ENCODE measurements around the gene MYO1A.
A peak's percentile ranks its signal among the peaks of the same experiment; 100 is the strongest.
"Not testable (repeated sequence)": the region's sequence is repeated elsewhere in the genome, so short reads cannot be mapped to it uniquely, and the experiment has no call there.

The MYO1A gene

DNA sequence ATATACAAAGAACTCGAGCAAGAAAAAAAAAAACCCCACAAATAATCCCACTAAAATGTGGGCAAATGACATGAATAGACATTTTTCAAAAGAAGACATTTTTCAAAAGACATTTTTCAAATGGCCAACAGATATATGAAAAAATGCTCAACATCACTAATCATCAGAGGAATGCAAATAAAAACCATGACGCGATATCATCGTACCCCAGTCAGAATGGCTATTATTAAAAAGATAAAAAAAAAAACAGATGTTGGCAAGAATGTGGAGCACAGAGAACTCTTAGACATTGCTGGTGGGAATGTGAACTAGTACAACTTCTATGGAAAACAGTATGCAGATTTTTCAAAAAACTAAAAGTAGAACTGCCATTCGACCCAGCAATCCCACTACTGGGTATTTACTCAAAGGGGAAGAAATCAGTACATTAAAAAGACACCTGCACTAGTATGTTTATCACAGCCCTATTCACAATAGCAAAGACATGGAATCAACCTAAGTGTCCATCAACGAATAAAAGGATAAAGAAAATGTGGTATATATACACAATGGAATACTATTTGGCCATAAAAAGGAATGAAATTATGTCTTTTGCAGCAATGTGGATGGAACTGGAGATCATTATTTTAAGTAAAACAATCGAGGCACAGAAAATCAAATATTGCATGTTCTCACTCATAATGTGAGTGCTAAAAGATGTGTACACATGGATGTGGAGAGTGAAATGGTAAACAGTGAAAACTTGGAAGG lies 59.9 kb downstream of the MYO1A start:
- FAIRE-seq (no peak), DNase-seq (ENCODE audit: insufficient read length, low spot score) (no peak)
- TF ChIP-seq CTCF (IDR thresholded peaks at IDR 0.05; ENCODE audit: insufficient read depth, missing control alignments): no peak

- FAIRE-seq (no peak), DNase-seq (ENCODE audit: insufficient read length, low spot score) (no peak)
- no peak for TF ChIP-seq CTCF (IDR thresholded peaks at IDR 0.05; ENCODE audit: insufficient read depth, missing control alignments)
Measured at GRCh38 chr12:56988207-56988739, 61.7 kb downstream of the MYO1A start.

- peak; percentile 94 for TF ChIP-seq CTCF (IDR thresholded peaks at IDR 0.05; ENCODE audit: insufficient read depth, missing control alignments)
- DNase-seq (ENCODE audit: insufficient read length, low spot score): peak; percentile 49
- no peak for FAIRE-seq
Measured at GRCh38 chr12:56987551-56988053, 62.3 kb downstream of the MYO1A start.

GRCh38 chr12:56987011-56987410 lies 62.9 kb downstream of the MYO1A start:
- no peak for FAIRE-seq
- TF ChIP-seq CTCF (IDR thresholded peaks at IDR 0.05; ENCODE audit: insufficient read depth, missing control alignments): no peak
- no peak for DNase-seq (ENCODE audit: insufficient read length, low spot score)

DNA sequence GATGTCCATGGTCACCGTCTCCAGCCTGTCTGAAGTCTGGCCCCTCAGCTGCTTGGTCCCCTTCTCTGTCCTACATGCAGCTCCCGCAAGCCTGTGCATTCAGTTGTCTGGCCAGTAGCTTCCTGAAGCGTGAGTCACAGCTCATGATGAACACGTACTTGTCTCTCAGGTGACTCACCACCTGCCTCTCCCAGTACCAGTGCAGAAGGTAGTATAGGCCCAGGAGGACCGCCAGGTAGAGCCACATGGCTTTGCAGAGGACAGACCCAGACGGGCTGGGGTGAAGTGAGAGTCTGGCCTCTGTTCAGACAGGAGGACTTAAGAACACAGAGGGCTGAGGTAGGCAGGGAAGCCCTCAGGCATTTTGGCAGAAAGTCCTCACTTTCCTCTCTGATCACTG lies 64.2 kb downstream of the MYO1A start:
- DNase-seq (ENCODE audit: insufficient read length, low spot score); FAIRE-seq: not testable (repeated sequence)

DNA sequence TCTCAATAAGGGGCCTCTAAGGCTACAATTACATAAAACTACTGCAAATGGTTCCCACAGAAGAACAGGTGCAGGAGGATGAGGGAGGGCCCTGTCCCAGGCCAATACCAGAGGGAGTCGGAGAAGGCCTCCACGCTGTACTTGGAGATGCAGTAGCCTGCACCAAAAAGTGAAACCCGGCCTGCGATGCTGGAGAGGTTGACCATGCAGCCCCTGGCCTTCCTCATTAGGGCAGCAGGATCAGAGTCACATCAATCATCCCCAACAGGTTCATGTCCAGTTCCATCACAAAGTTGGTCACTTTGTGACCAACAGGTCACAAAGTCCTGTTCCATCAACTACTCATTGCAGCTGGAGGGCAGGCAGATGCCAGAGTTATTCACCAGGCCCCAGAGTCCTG lies 66.5 kb downstream of the MYO1A start:
- no peak for FAIRE-seq
- TF ChIP-seq CTCF (IDR thresholded peaks at IDR 0.05; ENCODE audit: insufficient read depth, missing control alignments): no peak
- no peak for DNase-seq (ENCODE audit: insufficient read length, low spot score)

DNA sequence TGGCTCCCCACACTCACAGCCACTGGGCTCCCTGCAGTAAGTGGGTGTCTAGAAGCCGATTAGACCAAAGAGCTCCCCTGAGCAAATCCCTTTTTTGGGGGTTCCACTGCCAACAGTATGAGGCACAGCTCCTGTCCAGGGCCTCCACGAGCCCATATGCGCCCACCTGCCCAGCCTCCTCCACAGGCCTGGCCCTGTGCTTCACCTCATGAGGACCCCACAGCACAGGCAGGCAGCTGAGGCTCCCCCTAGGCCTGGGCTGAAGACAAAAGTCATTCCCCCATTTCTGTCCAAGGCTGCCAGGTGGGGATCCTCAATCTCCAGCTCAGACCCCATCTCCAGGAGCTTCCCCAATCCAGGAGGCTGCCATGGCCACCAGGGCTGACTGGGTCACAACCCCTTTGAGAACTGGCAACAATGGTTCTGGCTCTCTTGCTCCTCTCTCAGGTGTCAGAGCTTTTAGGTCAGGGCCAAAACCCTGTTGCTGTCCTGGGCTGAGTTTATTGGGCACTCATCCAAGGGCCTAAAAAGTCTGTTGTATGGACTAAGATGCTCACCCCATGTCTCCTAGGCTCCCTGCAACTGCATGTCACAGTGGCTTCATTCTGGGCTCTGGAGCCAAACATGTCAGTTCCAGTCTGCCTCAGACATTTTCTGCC lies 67.2 kb downstream of the MYO1A start:
- not testable (repeated sequence) for FAIRE-seq

DNA sequence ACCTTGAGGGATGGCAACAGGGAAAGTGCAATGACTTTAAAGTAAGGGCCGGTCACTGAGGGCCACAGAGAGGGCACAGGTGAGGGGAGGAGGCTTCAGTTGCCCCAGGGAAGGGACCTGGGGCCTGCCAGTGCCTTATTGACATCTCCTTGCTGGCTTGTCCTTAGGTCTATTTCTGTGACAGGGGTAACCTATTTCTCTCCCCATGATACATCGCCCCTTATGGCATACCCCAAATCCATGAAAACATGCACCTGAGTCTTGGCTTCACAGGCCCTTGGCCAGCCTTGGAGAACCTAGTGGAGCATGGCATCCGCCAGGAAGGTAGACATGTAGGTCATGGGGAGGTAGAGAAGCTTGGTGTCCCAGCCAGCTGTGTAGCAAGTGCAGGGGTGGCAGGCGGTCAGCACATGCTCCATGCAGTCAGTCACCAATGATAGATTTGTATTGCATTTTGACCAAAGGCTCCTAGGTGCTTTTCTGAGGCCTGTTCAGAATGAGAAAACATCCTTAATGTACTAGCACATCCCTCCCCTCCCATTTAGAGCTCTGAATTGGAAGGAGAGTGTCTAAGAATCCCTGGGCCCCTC lies 68.9 kb downstream of the MYO1A start:
- DNase-seq (ENCODE audit: insufficient read length, low spot score): no peak
- no peak for TF ChIP-seq CTCF (IDR thresholded peaks at IDR 0.05; ENCODE audit: insufficient read depth, missing control alignments)
- FAIRE-seq: no peak

More for the DNA sequence above, 67.2 kb downstream of the MYO1A start:
- not testable (repeated sequence) for DNase-seq (ENCODE audit: insufficient read length, low spot score)

Data from D721Med (cell line).